GM19023 (cell line): ENCODE measurements around the gene UBFD1.
"Not testable (repeated sequence)": the region's sequence is repeated elsewhere in the genome, so short reads cannot be mapped to it uniquely, and the experiment has no call there.

ENCODE experiments used
- ATAC-seq: cut with Tn5 transposase; IDR thresholded peaks from one replicate; pipeline ENCODE4 v1.9.1; 2021; ENCODE audit warnings: mild to moderate bottlenecking, moderate library complexity; ENCODE audit not compliant: unreplicated experiment

Gene UBFD1

DNA sequence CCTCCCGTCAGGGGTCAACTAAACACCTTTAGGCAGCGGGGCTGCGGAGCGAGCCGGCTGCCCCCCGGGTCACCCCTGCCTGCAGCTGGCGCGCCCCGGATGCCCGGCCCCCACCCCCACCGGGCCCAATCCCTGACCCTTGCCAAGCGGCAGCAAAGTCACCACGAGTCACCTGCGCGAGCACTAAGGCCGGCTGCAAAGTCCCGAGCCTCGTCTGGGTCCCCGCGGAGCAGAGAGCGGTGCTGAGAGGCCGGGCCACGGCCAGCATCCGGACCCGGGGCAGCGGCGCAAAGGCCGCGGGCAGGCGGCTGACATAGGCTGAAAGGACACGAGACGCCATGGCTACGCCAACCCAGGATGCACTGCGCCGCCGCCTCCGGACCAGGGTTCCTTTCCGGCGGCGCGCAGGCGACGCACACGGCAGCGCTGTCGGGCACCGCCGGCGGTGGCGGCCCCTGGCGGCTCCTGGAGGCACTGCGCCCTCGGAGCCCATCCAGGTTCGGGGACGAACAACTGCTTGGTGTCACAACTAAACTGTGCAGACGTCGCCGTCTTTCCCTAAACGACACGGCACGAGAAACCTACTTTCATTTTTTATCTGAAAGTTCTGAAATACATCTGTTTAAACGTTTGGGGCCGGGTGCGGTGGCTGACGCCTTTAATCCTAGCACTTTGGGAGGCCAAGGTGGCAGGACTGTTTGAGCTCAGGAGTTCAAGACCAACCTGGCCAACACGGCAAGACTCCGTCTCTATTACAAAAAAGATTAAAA, 38.6 kb downstream of the UBFD1 start, which contains the start of gene NDUFAB1:
NDUFAB1 (minus strand) TSS at position 366 of the 770 bp plus-strand sequence; CDS start at position 340, 26 bp downstream.
- peak; percentile 92 for ATAC-seq

DNA sequence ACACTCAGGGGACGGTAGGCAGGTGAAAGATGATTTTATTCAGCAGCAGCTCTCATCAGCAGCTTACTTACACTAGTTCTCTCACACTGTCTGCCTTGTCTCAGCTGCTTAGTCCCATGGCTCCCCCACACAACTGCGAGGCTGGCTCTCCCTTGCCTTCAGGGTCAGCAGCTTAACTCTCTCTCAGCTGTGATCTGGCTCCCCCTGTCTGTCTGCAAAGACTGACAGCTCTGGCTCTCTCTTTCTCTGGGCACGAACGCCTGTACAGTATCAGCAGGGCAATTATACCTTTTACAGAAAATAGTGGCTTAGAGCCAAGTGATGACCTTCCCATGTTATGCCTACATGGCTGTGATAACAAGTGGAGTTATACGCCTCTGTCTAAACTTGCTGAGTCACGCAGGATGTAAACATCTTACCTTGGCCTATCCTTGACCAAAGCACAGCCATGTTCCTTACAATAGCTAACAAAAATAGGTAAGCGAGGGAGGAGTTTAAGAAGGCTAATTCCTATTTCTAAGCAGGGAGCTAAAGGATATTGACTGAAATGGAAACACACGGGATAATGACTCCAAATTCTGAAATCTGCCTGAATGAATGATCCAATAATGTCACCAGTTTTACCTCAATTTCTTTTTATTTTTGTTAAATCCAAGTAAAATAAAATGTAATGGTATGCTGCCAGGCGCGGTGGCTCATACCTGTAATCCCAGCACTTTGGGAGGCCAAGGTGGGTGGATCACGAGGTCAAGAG, 39.7 kb downstream of the UBFD1 start:
- no peak for ATAC-seq

DNA sequence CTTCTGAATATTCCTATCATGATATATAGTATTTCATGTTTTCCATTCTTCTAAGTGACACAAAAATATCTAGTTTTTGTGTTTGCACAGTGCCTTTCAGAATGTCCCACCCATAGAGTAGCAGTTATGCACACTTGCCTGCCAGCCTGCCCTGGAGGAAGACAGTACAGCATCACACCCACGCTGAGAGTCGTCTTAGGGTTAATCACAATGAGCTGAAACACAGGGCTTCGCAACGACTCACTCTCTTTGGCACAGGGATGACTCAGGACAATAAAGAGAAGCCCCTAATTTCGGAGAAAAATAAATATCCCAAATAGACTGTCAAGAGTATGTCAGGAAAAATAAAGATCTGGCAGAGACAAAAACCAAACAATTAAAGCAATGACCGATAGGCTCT, 50.2 kb downstream of the UBFD1 start:
- ATAC-seq: no peak

DNA sequence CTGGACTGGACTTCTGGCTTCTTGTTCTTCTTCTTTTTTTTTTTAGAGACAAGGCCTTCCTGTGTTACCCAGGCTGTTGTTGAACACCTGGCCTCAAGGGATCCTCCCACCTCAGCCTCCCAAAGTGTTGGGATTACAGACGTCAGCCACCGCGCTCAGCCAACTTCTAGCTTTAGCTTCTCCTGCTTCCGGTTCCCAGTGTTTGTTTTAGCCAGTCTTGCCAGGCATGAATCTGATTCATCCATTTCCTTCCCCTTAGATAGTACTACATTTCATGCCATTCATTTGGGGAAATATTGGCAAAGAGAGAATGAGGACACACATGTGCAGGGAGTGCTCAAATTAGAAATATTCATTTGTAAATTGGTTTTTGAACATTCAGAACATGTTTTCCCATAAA, 50.7 kb downstream of the UBFD1 start:
- ATAC-seq: no peak

DNA sequence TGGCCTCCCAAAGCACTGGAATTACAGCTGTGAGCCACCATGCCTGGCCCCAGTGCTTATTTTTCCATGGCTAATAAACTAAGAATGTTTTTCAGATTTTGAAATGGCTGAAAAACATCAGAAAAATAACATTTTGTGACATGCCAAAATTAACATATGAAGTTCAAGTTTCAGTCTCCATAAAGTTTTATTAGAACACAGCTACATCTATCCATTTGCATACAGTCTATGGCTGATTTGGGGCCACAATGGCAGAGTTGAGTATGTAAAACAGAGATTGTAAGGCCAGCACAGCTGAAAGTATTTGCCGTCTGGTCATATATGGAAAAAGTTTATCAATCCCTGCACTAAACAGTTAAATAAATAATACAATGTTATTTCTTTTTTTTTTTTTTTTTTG, 52.4 kb downstream of the UBFD1 start:
- no peak for ATAC-seq

DNA sequence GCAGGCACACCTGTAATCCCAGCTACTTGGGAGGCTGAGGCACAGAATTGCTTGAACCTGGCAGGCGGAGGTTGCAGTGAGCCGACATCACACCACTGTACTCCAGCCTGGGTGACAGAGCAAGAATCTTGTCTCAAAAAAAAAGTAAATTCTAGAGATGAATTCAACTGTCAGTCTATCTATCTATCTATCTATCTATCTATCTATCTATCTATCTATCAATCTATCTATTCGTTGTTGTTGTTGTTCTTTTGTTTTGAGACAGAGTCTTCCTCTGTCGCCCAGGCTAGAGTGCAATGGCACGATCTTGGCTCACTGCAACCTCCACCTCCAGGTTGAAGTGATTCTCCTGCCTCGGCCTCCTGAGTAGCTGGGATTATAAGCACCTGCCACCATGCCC, 53.4 kb downstream of the UBFD1 start:
- not testable (repeated sequence) for ATAC-seq

DNA sequence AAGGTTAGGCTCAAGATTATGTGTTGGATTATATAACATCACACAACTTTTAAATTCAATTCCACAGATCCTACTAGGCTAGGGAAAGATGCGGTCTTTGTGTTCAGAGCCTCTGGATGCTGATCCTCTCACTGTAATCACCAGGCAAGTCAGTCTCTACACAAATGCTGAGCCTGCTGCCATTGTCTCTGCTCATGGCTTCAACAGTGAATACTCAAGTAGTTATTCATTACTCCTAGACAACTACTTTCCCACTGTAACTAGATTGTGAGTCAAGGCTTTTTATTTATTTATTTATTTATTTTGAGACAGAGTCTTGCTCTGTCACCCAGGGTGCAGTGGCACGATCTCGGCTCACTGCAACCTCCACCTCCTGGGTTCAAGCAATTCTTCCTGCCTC, 54.4 kb downstream of the UBFD1 start:
- no peak for ATAC-seq

DNA sequence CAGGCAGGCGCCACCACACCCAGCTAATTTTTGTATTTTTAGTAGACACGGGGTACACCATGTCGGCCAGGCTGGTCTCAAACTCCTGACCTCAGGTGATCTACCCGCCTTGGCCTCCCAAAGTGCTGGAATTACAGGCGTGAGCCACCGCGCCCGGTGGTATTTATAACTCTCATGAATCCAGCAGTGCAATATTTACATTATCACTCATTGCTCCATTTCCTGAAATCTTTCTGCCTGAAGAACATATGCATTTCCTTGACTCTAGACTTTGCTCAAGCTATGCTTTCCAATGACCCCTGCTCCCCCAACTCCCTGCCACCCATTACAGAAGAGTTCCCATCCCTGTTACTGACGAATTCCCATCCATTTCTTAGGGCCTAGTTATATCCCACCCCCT, 58.3 kb downstream of the UBFD1 start:
- no peak for ATAC-seq
